Subcutaneous adipose tissue (tissue), 4 donors: ENCODE results near the gene WDR91. TPM values are rescaled to one million over a fixed set of nuclear protein-coding genes. Genes with fewer than 3 reads are reported as not detected.

Experiments used
- total RNA-seq, 4 donors: library from RNA; depleted of rRNA; stranded (reverse); fragments of >200 nt; gene quantifications; one replicate each; pipeline ENCODE4 v1.1.0, GENCODE V29; 2016
- TF ChIP-seq, protein P1 (sequence below): fragments of 450-650 bp; IDR thresholded peaks from one replicate; pipeline ENCODE4 v1.5.1; 2016; ENCODE audit warnings: low read depth, mild to moderate bottlenecking, control low read depth, antibody characterized with exemption, moderate library complexity

The WDR91 gene
- total RNA-seq, 4 donors from 2014 or later, result 11.3 to 30.2 (median 24.1) TPM

DNA sequence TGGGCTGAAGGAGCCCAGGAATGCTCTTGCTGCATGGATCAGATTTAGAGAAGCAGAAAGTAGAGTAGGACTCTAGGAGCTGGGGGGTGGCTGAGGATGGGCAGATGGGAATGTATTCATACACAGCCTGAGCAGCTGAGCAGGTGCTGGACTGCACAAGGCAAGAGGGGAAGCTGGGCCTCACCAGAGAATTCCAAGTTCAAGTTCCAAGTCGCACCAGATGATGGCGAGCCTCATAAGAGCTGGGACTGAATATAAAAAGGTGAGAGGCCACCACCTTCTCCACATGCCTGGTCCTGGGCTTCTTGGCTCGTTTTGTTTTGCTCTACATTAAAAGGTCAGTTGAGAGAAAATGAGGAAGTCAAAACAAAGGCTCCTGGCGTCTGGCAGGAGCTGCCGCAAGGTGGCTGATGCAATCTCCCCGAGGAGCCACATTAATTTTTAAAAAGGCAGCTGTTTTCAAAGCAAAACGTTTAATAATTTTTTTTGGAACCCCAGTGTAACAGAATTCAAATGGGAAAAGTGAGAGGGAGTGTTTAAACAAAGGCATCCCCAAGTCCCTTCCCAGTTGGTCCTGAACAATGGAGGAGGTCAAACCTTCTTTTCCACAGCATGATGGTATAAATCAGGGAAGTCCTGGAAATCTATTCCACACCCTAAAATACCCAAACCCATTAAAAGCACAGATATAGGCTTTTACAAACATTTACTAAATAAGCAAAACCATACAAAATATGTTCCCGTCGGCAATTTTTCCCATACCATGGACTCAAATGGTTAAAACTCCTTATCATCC, 50.3 kb downstream of the WDR91 start:
- TF ChIP-seq, protein P1, sequence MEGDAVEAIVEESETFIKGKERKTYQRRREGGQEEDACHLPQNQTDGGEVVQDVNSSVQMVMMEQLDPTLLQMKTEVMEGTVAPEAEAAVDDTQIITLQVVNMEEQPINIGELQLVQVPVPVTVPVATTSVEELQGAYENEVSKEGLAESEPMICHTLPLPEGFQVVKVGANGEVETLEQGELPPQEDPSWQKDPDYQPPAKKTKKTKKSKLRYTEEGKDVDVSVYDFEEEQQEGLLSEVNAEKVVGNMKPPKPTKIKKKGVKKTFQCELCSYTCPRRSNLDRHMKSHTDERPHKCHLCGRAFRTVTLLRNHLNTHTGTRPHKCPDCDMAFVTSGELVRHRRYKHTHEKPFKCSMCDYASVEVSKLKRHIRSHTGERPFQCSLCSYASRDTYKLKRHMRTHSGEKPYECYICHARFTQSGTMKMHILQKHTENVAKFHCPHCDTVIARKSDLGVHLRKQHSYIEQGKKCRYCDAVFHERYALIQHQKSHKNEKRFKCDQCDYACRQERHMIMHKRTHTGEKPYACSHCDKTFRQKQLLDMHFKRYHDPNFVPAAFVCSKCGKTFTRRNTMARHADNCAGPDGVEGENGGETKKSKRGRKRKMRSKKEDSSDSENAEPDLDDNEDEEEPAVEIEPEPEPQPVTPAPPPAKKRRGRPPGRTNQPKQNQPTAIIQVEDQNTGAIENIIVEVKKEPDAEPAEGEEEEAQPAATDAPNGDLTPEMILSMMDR, result no peak

DNA sequence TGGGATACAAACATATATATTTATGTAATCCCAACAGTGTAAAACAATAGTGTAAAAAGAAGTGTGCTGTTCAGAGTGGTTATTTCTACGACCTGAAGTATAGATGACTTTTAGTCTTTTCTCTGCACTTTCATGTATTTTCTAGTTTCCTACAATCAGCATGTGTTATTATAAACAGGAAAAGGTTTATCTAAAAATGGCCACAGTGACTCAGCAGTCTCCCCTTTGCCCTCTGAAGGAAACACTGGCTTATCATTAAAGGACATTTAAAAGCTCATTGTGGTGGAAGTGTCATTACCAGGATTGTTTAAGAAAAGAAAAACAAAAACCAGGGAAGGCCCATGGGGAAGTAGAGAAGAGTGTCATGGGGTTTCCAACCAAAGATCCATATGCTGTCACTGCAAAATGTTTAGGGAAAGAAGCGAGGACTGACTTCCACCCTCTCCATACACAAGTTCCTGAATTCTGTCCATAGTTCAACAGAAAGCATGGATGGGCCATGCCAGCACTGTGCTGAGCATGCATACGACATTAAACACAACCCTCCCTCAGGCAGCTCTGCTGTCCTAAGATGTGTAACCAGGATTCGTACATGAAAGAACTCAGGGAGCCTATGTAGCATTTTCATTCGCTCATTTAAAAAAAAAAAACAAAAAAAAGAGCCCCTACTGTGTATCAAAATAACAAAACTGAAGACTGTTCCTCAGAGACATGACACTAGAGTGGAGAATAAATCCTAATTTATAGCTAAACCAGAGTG, 51.0 kb downstream of the WDR91 start:
- TF ChIP-seq, protein P1, result no peak

DNA sequence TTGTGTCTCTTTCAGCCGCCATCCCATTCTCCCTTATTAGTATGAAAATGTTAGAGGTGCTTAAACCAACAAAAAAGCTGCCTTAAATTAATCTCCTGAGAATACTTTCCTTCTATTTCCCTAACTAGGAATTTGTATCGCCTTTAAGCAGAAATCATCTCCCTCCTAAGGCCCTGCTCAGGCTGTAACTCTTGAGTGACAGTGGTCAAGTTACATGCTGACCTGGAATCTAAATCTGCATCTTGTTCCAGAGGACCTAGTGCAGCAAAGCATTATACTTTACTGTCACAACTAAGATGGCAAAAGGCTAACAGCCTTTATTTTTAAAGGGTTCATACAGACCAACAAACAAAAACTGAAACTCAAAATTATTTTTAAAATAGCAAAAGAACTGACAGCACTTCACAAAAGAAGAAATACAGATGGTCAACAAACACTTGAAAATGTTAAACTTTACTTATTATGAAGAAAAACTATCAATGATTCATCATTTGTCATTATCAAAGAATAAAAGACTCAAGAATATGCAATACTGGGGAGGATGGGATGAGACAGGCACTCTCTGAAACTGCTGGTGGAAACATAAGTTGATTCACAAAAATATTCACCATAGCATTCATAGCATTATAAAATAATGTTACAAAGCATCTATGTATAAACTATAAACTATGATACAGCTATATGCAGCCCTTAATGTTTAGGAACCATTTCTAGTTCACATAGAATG, 51.8 kb downstream of the WDR91 start:
- TF ChIP-seq, protein P1, result no peak

DNA sequence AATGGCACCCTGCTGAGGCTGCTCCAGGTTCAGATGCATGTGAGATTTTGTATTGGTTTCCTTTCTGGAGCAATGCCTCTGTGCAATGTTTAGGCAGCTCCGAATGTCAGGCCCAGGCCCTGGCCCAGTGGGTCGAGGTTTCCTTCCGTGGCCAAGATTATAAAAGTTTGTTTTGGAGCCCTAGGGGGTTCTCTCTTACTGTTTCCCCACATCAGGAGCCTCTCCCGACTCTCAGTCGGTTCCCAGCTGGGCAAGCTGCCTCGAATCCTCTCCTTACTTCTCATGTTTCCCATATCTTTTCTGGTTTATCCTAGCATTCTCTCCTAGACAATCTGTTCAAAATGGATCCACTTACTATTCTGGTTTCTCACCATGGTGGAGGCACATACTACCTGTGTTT, 52.5 kb downstream of the WDR91 start:
- TF ChIP-seq, protein P1, result no peak

DNA sequence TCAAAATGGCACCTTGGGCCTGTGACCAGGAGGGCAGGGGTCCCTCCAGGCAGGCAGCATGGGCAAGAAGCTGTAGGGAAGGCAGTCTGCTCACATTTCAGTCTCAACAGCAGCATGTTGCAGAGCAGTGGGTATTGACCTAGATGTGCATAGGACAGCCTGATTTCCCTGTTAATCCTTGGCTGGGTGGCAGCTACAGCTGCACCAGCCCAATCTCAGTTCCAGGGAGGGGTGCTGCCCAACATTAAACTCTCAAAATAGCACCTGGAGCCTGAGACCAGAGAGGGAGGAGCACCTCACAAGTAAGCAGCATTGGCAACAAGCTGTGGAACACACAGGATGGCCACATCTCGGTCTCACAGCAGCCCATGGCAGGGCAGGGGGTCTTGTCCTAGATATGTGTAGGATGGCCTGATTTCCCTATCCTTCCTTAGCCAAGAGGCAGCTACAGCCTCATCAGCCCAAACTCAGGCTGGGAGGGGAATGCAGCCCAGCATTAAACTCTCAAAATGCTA, 53.1 kb downstream of the WDR91 start:
- TF ChIP-seq, protein P1, result no peak

DNA sequence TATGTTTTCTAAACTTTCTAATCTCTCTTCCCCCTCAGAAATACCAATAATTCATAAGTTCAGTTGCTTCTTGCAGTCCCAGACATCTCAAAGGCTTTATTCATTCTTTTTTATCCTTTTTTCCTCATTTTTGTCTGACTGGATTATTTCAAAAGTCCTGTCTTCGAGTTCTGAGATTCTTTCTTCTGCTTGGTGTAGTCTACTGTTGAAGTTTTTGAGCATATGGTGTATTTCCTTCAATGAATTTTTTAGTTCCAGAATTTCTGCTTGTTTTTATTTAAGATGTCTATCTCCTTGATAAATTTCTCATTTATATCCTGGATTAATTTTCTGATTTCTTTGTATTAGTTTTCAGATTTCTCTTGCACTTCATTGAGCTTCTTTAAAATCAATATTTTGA, 55.0 kb downstream of the WDR91 start:
- TF ChIP-seq, protein P1, result no peak

DNA sequence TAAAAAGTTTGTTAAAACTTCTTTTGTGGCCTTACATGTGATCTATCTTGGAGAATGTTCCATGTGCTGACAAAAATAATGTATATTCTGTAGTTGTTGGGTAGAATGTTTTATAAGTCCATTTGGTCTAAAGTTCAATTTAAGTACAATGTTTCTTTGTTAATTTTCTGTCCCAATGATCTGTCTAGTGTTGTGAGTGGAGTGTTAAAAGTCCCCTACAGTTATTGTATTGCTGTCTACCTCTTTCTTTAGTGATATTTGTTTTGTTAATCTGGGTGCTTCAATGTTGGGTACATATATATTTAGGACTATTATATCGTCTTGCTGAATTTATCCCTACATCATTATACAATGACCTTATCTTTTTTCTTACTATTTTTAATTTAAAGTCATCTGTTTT, 56.6 kb downstream of the WDR91 start:
- TF ChIP-seq, protein P1, result no peak
